NCI-H2107 treated with DMSO at 0.1 percent for 48 hours (cell line): ENCODE results near the gene GDPD4.

Experiments used
- DNase-seq: peaks from one replicate; lab custom pipeline; 2025; ENCODE audit not compliant: unreplicated experiment; lab: John Stamatoyannopoulos, UW

The GDPD4 gene

DNA sequence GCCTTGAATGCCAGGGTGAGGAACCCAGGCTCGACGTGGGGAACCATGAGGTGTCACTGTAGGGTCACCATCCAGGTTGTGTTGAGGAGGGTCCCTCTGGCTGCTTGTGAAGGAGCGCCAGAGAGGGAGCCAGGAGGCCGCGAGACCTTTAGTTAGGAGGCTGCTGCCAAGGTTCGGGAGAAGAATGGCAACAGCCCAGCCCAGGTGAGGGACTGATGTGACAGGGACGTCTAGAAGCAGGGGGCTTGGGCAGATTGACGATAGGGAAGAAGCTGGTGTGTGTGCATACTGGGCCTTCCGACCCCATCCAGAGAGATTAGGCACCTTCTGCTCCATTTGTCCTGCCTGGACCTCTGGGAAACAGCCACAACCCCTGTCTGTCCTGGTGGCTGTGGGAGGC, 124.5 kb downstream of the GDPD4 start:
- DNase-seq, result no peak

DNA sequence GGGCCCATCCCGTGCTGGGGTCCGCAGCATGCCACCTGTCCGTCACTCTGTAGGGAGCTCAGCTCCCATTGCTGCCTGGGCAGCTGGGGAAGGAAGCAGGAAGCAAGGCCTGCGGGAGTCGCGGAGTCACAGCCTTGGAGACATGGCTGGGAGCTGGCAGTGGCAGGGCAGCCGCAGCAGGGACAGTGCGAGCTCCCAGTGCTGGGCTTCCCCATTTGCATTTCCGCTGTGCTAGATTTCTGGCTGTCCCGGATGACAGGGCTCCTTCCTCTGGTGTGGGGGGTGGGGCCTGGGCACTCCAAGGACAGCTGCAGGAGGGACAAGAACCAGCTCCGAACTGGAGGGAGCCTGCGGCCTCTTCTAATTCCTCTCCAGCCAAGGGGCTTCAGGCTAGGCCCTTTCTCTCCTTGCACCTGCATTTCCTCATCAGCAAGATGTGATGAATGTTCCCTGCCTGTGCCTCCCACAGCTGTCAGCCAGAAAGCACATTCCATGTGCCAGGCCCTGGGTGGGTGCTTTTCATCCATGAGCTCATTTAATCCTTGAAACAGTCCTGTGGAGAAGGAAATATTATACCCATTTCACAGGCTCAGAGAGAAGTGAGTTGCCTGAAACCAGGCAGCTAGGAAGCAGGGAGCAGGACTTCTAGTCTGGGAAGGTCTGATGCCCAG, 125.5 kb downstream of the GDPD4 start:
- DNase-seq, result no peak

DNA sequence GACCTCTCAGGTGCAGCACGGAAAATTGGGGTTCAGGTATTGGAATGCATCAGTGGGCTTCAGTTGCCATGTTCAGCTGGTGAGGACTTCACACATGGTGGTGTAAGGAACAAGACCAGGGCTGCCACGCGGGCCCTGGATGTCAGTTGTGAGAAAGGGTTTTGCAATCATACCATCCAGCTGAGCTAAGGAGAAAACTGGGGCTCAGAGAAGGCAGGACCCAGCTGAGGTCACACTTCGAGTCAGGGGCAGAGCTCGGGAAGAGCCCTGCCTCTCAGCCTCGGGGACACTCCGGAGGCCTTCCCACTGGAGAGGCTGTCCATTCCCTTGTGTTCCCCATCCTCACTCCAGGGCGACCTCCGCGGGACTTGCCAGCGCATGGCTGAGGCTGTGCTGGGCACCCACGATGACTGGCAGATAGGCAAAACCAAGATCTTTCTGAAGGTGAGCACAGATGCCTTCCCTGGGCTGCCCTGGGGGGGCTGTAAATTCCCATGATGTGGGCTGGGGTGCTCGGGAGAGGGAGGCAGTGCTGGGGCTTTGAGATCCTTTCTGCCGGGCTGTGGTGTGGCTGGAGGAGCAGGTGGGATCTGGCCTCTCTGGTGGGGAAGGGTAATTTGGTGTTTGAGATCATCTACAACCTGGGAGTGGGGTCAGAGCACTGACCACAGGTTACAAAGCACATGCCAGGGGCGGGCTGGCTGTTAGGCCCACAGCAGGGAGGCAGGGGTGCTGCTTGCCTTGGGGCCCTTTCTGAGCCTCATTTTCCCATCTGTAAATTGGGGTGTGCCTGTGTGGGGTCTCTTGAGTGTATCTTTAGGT, 126.3 kb downstream of the GDPD4 start:
- no peak for DNase-seq

DNA sequence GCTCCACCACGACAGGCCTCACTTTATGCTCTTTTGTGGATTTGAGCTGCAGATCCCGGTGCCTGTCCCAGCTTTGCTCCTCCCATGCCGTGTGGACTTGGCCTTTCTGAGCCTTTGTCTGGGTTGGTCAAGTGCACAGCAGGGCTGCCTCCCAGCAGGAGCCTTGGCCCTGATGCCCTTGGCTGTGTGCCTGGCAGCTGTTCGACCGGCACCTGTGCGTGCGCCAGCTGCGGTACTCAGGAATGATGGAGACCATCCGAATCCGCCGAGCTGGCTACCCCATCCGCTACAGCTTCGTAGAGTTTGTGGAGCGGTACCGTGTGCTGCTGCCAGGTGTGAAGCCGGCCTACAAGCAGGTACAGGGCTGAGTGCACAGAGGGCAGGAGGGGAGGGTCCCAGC, 126.9 kb downstream of the GDPD4 start:
- no peak for DNase-seq

DNA sequence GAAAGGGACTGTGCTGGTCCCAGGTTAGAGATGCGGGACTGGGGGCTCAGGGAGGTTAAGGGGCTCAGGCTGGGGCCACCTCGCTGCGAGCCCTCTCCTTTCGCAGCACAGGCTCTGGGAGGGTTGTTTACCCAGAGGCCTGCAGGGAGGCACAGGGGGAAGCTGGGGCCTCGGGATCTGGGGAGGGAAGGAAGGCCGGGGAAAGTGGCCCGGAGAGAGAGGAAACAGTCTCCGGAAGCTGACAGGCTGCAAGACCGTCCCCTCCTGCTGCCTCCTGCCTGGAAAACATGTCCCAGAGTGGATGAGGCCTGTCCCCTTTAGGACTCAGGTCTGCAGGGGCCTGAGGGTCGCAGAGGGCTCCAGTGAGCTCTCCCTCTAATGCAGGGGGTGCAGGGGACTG, 128.0 kb downstream of the GDPD4 start:
- no peak for DNase-seq

- DNase-seq, result no peak
Observed at GRCh38 chr11:77172666-77172982, 128.9 kb downstream of the GDPD4 start.

DNA sequence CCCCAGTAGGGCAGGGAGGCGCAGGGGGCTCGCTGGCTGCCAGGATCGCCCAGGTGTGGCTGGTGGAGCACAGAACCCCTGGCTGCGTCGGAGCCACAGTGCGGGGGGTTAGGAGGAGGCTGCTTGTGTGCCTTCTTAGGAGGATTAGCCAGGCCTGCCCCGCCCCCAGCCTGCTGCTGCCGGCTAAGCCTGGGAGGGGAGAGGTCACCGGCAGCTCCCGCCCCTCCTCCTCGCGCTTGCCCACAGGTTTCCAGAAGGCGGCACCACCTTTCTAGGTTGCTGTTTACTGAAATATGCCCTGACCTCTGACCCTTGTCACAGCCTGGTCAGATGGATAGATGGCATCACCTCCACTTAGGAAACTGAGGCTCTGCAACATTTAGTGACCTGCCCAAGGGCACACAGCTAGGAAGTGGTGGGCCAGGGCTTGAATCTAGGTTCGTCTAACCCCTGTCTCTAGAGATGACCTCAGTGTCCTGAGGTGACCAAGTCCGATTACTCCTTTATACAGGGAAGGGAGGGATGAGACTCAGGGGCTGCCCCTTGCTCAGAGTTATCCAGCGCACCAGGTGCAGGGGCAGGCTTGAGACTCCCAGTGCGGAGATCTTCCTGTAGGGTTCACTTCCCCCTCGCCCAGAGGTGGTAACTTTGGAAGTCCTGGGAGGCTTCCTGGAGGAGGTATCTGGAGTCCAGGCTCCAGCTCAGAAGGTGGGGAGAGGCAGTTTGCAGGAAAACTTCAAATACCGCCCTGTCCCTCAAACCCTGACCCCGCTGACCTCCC, 129.4 kb downstream of the GDPD4 start:
- no peak for DNase-seq

DNA sequence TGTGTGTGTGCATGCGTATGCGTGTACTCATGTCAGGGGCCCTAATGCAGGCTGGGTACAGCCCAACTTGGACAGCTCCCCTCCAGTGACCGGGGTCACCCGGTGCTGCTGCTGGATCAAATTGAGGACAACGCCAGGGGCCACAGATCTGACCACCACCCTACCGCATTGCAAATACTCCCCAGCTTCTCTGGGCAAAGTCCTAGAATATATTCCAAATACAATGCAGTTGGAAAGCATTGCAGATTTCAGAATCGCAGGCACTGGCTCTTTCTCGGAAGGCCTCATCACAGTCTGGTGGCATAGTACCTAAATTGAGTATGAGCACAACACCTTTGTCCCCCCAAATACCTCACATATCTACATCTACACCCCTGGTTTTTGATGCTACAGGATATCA, 130.2 kb downstream of the GDPD4 start:
- no peak for DNase-seq

- no peak for DNase-seq
Observed at GRCh38 chr11:77170107-77170506, 131.4 kb downstream of the GDPD4 start.

- DNase-seq, result no peak
Observed at GRCh38 chr11:77167791-77168190, 133.7 kb downstream of the GDPD4 start.

DNA sequence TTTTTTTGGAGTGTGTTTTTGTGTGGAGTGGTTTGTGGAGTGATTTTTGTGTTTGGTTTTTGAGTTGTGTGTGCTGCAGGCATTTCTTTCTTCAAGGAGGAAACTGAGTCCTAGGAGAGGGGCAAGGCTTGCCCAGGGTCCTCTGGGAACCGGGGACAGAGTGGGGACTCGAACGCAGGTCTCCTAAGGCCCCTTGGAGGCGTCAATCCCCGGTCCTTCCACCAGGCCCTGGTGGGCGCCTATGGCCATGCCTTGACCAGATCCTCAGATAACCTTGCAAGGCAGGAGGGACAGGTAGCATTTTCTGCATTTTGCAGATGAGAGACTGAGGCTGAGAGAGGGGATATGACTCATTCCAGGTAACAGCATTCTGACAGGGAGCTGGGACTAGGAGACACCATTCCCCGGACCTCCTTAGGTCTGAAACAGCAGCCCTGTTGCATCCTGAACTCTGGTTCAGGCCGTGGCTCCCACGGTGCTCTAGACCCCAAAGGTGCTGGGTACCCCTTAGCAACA, 134.3 kb downstream of the GDPD4 start:
- no peak for DNase-seq
